ENCODE measurements around the gene IL1R1. TPM values are rescaled to one million over a fixed set of nuclear protein-coding genes. Genes with fewer than 3 reads are reported as not detected.
"Not testable (repeated sequence)": the region's sequence is repeated elsewhere in the genome, so short reads cannot be mapped to it uniquely, and the experiment has no call there.

Gene IL1R1
- total RNA-seq, 1 donor from 2014 or later, result 8.7 TPM

- TF ChIP-seq CTCF (IDR thresholded peaks at IDR 0.05; ENCODE audit: insufficient read depth, low read length, poor library complexity, severe bottlenecking), result no peak
- no peak for DNase-seq (ENCODE audit: low read depth)
- no peaks in the 10 kb centered on the region for H3K27me3 ChIP-seq (ENCODE audit: control insufficient read depth, insufficient read depth, low read length)
These were observed 22.3 kb upstream of the IL1R1 start for GRCh38 chr2:102120261-102120660.

GRCh38 chr2:102120701-102121159 lies 21.8 kb upstream of the IL1R1 start:
- no peaks in the 10 kb centered on the region for H3K27me3 ChIP-seq (ENCODE audit: control insufficient read depth, insufficient read depth, low read length)
- no peak for DNase-seq (ENCODE audit: low read depth)
- no peak overlapping the region for H3K4me3 ChIP-seq (ENCODE audit: low read depth, low read length)
- no peaks in the 10 kb centered on the region for H3K36me3 ChIP-seq (ENCODE audit: control insufficient read depth, insufficient read depth, low read length)
- TF ChIP-seq CTCF (IDR thresholded peaks at IDR 0.05; ENCODE audit: insufficient read depth, low read length, poor library complexity, severe bottlenecking), result no peak

More at GRCh38 chr2:102120261-102120660, 22.3 kb upstream of the IL1R1 start:
- Histone ChIP-seq H3K4me3 (ENCODE audit: low read depth, low read length) (no peak overlapping the region), H3K36me3 (ENCODE audit: control insufficient read depth, insufficient read depth, low read length) (no peaks in the 10 kb centered on the region)

- DNase-seq (ENCODE audit: low read depth), result no peak
- H3K36me3 ChIP-seq (ENCODE audit: control insufficient read depth, insufficient read depth, low read length), result no peaks in the 10 kb centered on the region
- no peak for TF ChIP-seq CTCF (IDR thresholded peaks at IDR 0.05; ENCODE audit: insufficient read depth, low read length, poor library complexity, severe bottlenecking)
- H3K27me3 ChIP-seq (ENCODE audit: control insufficient read depth, insufficient read depth, low read length), result no peaks in the 10 kb centered on the region
- no peak overlapping the region for H3K4me3 ChIP-seq (ENCODE audit: low read depth, low read length)
These were observed 20.4 kb upstream of the IL1R1 start for GRCh38 chr2:102122115-102122514.

GRCh38 chr2:102122909-102123308 lies 19.6 kb upstream of the IL1R1 start:
- no peak overlapping the region for H3K4me3 ChIP-seq (ENCODE audit: low read depth, low read length)
- no peak for DNase-seq (ENCODE audit: low read depth)
- TF ChIP-seq CTCF (IDR thresholded peaks at IDR 0.05; ENCODE audit: insufficient read depth, low read length, poor library complexity, severe bottlenecking), result no peak
- H3K27me3 ChIP-seq (ENCODE audit: control insufficient read depth, insufficient read depth, low read length), result no peaks in the 10 kb centered on the region
- no peaks in the 10 kb centered on the region for H3K36me3 ChIP-seq (ENCODE audit: control insufficient read depth, insufficient read depth, low read length)

GRCh38 chr2:102124421-102124820 lies 18.1 kb upstream of the IL1R1 start:
- DNase-seq (ENCODE audit: low read depth); H3K27me3 ChIP-seq (ENCODE audit: control insufficient read depth, insufficient read depth, low read length); H3K36me3 ChIP-seq (ENCODE audit: control insufficient read depth, insufficient read depth, low read length); H3K4me3 ChIP-seq (ENCODE audit: low read depth, low read length): not testable (repeated sequence)

GRCh38 chr2:102126169-102126568 lies 16.4 kb upstream of the IL1R1 start:
- no peak overlapping the region for H3K4me3 ChIP-seq (ENCODE audit: low read depth, low read length)
- no peaks in the 10 kb centered on the region for H3K27me3 ChIP-seq (ENCODE audit: control insufficient read depth, insufficient read depth, low read length)
- no peak for TF ChIP-seq CTCF (IDR thresholded peaks at IDR 0.05; ENCODE audit: insufficient read depth, low read length, poor library complexity, severe bottlenecking)
- DNase-seq (ENCODE audit: low read depth), result no peak
- H3K36me3 ChIP-seq (ENCODE audit: control insufficient read depth, insufficient read depth, low read length), result no peaks in the 10 kb centered on the region

All from kidney epithelial cell (primary cell).